GM06990 (cell line): ENCODE results near the gene RPL13A.

ENCODE experiments used
- DNase-seq: peaks from one replicate; pipeline ENCODE4 v3.0.0-alpha.2; 2011; ENCODE audit not compliant: insufficient read length; ENCODE audit errors: extremely low read depth
- H3K27me3 ChIP-seq: replicated peaks from 2 replicates; pipeline ENCODE4 v1.6.0; 2011; ENCODE audit warnings: low read length; ENCODE audit not compliant: control insufficient read depth, insufficient read depth
- H3K36me3 ChIP-seq: 2 replicates; pipeline ENCODE4 v1.5.1; 2011; ENCODE audit warnings: low read length; ENCODE audit not compliant: control insufficient read depth, insufficient read depth
- H3K4me3 ChIP-seq: replicated peaks from 2 replicates; pipeline ENCODE4 v1.5.1; 2011; ENCODE audit warnings: low read depth, mild to moderate bottlenecking, control low read depth, low read length
- TF ChIP-seq, protein P1 (sequence below): IDR thresholded peaks from 2 replicates; pipeline ENCODE4 v1.5.1; 2011; ENCODE audit warnings: low read length, control low read depth, mild to moderate bottlenecking, inconsistent platforms; ENCODE audit not compliant: insufficient read depth, poor library complexity, severe bottlenecking

RPL13A gene

DNA sequence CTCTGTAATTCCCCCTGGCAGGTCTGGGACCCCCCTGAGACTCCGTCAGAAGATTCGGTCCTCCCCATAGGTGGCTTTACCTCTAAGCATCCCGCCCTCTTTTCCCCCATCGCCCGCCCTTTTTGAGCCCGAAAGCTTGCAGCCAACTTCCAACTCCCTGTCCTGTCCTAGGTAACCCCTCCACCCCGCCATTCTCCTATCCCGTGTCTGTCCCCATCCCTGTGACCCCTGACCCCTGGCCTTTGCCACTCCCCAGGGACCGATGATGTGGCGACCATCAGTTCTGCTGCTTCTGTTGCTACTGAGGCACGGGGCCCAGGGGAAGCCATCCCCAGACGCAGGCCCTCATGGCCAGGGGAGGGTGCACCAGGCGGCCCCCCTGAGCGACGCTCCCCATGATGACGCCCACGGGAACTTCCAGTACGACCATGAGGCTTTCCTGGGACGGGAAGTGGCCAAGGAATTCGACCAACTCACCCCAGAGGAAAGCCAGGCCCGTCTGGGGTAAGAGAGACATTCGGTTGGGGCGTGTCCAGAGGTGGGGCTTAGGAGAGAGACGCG is 40.9 kb downstream of the RPL13A start:
- Histone ChIP-seq H3K27me3 (no peaks in the 10 kb centered on the region; the same call in 1 of the 2 replicates), H3K36me3 (no peaks in the 10 kb centered on the region), H3K4me3 (no peak overlapping the region)
- no peak for DNase-seq
- TF ChIP-seq, protein P1, sequence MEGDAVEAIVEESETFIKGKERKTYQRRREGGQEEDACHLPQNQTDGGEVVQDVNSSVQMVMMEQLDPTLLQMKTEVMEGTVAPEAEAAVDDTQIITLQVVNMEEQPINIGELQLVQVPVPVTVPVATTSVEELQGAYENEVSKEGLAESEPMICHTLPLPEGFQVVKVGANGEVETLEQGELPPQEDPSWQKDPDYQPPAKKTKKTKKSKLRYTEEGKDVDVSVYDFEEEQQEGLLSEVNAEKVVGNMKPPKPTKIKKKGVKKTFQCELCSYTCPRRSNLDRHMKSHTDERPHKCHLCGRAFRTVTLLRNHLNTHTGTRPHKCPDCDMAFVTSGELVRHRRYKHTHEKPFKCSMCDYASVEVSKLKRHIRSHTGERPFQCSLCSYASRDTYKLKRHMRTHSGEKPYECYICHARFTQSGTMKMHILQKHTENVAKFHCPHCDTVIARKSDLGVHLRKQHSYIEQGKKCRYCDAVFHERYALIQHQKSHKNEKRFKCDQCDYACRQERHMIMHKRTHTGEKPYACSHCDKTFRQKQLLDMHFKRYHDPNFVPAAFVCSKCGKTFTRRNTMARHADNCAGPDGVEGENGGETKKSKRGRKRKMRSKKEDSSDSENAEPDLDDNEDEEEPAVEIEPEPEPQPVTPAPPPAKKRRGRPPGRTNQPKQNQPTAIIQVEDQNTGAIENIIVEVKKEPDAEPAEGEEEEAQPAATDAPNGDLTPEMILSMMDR: no peak

DNA sequence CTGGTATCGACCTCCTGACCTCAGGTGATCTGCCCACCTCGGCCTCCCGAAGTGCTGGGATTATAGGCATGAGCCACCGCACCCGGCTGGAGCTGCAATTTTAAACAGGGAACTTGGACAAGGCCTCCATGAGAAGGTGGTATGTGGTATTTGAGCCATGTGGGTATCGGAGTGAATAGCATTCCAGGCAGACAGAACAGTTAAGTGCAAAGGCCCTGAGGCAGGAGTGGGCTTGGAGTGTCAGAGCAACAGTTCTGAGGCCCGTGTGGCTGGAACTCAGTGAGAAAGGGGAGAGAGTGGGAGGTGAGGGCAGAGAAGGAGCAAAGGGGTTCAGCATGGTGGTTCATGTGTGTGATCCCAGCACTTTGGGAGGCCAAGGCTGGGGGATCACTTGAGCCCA is 43.3 kb downstream of the RPL13A start:
- TF ChIP-seq, protein P1: no peak
- no peak for DNase-seq
- H3K27me3 ChIP-seq: no peaks in the 10 kb centered on the region
- H3K4me3 ChIP-seq: no peak overlapping the region
- H3K36me3 ChIP-seq: no peaks in the 10 kb centered on the region

DNA sequence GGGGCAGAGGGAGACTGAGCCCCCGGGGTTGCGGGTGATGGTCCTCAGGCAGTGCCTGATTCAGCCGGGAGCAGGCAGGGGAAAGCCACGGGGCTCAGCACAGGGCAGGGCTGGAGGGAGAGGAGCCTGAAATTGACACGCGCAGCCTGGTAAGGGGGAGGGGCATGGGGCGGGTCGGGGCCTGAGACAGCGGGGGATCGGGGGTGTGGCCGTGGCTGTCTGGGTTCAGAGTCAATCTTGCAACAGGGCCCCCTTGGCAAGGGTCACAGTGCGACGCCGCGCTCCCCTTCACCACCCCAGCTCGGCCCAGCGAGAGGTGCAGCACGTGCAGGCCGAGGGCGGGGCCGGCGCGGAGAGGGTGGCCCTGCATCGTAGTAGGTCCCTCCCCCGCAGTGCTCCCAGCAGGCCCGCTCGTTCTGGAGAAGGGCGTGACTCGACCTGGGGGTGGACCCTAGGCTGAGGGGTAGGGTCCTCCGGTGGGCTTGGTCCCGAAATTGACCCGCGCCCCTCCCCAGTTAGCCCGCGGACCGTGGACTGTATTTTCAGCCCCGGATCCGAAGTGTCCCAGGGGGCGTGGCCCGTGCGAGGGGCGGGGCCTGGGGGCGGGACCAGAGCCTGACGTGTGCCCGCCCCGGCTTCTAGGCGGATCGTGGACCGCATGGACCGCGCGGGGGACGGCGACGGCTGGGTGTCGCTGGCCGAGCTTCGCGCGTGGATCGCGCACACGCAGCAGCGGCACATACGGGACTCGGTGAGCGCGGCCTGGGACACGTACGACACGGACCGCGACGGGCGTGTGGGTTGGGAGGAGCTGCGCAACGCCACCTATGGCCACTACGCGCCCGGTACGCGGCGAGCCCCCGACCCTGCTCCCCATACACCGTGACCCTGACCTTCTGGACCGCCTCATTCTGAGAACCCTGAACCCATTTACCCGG is 46.4 kb downstream of the RPL13A start:
- Histone ChIP-seq H3K4me3 (peak overlapping the region; percentile 69), H3K36me3 (no peaks in the 10 kb centered on the region), H3K27me3 (no peaks in the 10 kb centered on the region)
- peak; percentile 85 for DNase-seq
- TF ChIP-seq, protein P1: peak; percentile 46

DNA sequence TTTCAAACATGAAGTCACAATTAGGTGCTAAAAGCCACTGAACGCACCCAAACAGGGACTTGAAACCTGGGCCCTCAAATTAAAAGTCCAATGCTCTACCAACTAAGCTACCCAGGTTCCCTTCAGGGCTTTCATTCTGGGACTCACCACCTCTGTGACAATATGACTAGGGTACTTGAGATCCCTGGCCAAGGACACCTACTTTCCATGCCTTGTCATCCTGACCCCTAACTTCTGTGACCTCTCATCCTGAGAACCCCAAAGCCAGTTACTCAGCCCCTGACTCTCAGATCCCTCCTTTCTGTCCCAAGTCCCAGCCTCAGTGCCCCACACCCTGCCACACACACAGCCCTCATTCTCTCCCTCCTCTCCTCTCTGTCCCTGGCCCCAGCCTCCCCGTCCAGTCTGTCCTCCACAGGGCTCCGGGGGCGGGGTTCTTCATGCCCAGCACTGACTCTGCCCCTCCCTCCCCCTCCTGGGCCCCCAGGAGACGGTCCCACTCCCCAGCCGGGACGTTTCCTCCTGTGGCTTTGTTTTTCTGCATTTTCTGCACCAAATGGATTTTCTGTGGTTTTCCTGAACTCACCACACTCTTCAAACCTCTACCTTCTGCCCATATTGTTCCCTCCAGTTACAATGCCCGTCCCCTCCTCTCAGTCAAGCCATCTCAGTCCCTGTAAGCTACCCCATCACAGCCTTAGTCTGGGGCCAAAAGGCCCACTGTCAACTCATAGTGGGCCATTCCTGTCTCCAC is 47.4 kb downstream of the RPL13A start:
- TF ChIP-seq, protein P1: no peak
- H3K36me3 ChIP-seq: no peaks in the 10 kb centered on the region
- H3K4me3 ChIP-seq: no peak overlapping the region
- no peaks in the 10 kb centered on the region for H3K27me3 ChIP-seq
- DNase-seq: no peak

DNA sequence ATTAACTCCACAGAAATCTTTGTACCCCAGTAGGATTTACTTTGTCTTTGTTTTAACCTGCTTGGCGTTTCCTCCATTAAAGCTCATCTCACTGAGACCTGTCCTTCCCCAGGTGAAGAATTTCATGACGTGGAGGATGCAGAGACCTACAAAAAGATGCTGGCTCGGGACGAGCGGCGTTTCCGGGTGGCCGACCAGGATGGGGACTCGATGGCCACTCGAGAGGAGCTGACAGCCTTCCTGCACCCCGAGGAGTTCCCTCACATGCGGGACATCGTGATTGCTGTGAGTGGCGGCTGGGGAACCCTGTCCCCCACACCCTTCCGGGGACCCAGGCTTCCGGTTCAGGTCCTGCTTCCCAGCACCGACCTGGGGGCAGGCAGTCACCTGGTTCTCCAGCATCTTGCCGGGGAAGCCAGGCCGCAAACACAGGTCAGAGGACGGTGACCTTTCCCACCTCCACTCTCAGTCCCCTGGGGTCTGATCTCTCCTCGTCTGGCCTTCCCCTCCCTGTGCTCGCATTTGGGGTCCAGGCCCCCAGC is 49.6 kb downstream of the RPL13A start:
- H3K27me3 ChIP-seq: no peaks in the 10 kb centered on the region
- H3K36me3 ChIP-seq: no peaks in the 10 kb centered on the region
- H3K4me3 ChIP-seq: no peak overlapping the region
- DNase-seq: no peak
- TF ChIP-seq, protein P1: no peak
